ENCODE results near the gene SLC40A1. TPM values are rescaled to one million over a fixed set of nuclear protein-coding genes. Genes with fewer than 3 reads are reported as not detected.

SLC40A1 gene
- total RNA-seq, 1 donor from 2014 or later: 8.3 TPM

GRCh38 chr2:189613650-189614420, 33.2 kb upstream of the SLC40A1 start:
- no peak for TF ChIP-seq CTCF (IDR thresholded peaks at IDR 0.05; ENCODE audit: insufficient read depth, low read length, poor library complexity, severe bottlenecking)
- DNase-seq (ENCODE audit: low read depth): no peak

GRCh38 chr2:189613077-189613636, 32.6 kb upstream of the SLC40A1 start:
- TF ChIP-seq CTCF (IDR thresholded peaks at IDR 0.05; ENCODE audit: insufficient read depth, low read length, poor library complexity, severe bottlenecking): no peak
- DNase-seq (ENCODE audit: low read depth): peak; percentile 29
- H3K4me3 ChIP-seq (ENCODE audit: low read depth, low read length): no peak overlapping the region
- H3K36me3 ChIP-seq (ENCODE audit: control insufficient read depth, insufficient read depth, low read length): no peaks in the 10 kb centered on the region
- H3K27me3 ChIP-seq (ENCODE audit: control insufficient read depth, insufficient read depth, low read length): no peaks in the 10 kb centered on the region

More at GRCh38 chr2:189613650-189614420, 33.2 kb upstream of the SLC40A1 start:
- Histone ChIP-seq H3K27me3 (ENCODE audit: control insufficient read depth, insufficient read depth, low read length) (no peaks in the 10 kb centered on the region), H3K36me3 (ENCODE audit: control insufficient read depth, insufficient read depth, low read length) (no peaks in the 10 kb centered on the region), H3K4me3 (ENCODE audit: low read depth, low read length) (no peak overlapping the region)

GRCh38 chr2:189610700-189611099, 30.1 kb upstream of the SLC40A1 start:
- no peak for DNase-seq (ENCODE audit: low read depth)

GRCh38 chr2:189609853-189610252, 29.3 kb upstream of the SLC40A1 start:
- no peak overlapping the region for H3K4me3 ChIP-seq (ENCODE audit: low read depth, low read length)
- no peak for TF ChIP-seq CTCF (IDR thresholded peaks at IDR 0.05; ENCODE audit: insufficient read depth, low read length, poor library complexity, severe bottlenecking)
- no peaks in the 10 kb centered on the region for H3K27me3 ChIP-seq (ENCODE audit: control insufficient read depth, insufficient read depth, low read length)
- DNase-seq (ENCODE audit: low read depth): no peak
- no peaks in the 10 kb centered on the region for H3K36me3 ChIP-seq (ENCODE audit: control insufficient read depth, insufficient read depth, low read length)

More at GRCh38 chr2:189610700-189611099, 30.1 kb upstream of the SLC40A1 start:
- no peaks in the 10 kb centered on the region for H3K27me3 ChIP-seq (ENCODE audit: control insufficient read depth, insufficient read depth, low read length)
- H3K4me3 ChIP-seq (ENCODE audit: low read depth, low read length): no peak overlapping the region
- no peaks in the 10 kb centered on the region for H3K36me3 ChIP-seq (ENCODE audit: control insufficient read depth, insufficient read depth, low read length)
- no peak for TF ChIP-seq CTCF (IDR thresholded peaks at IDR 0.05; ENCODE audit: insufficient read depth, low read length, poor library complexity, severe bottlenecking)

- Histone ChIP-seq H3K36me3 (ENCODE audit: control insufficient read depth, insufficient read depth, low read length) (no peaks in the 10 kb centered on the region), H3K4me3 (ENCODE audit: low read depth, low read length) (no peak overlapping the region), H3K27me3 (ENCODE audit: control insufficient read depth, insufficient read depth, low read length) (no peaks in the 10 kb centered on the region)
- no peak for DNase-seq (ENCODE audit: low read depth)
- TF ChIP-seq CTCF (IDR thresholded peaks at IDR 0.05; ENCODE audit: insufficient read depth, low read length, poor library complexity, severe bottlenecking): no peak
These were observed 28.8 kb upstream of the SLC40A1 start for GRCh38 chr2:189609423-189609816.
